HG02759 (cell line): Measurements from ENCODE around the gene CCR2.
"Not testable (repeated sequence)": the region's sequence is repeated elsewhere in the genome, so short reads cannot be mapped to it uniquely, and the experiment has no call there.

ENCODE experiments used
- ATAC-seq: cut with Tn5 transposase; IDR thresholded peaks from one replicate; pipeline ENCODE4 v1.9.1; 2021; ENCODE audit warnings: mild to moderate bottlenecking, moderate library complexity; ENCODE audit not compliant: unreplicated experiment

The CCR2 gene

GRCh38 chr3:46375814-46376213 is 21.9 kb downstream of the CCR2 start:
- ATAC-seq = no peak

DNA sequence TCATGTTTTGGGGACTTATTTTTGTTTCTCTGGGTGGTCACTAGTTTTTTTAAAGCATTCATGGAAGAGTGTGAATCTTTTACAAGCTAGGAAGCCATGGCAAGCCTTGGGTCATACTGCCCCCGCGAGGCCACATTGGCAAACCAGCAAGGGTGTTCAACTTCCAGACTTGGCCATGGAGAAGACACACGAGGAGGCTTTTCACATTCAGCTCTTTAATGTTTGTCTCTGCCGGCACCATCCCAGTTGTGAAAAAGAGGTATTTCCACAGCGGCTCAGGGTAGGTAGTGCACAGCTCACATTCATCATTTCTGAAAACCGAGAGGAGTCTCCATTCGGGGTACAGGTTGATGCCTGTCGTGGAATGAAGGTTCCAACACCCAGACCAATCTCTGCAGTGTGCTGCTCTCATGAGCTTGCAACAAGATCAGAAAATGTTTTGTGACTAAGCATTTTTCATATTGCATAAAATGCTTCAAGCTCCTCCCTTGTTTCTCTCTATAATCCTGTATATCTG is 24.6 kb downstream of the CCR2 start:
- no peak for ATAC-seq

DNA sequence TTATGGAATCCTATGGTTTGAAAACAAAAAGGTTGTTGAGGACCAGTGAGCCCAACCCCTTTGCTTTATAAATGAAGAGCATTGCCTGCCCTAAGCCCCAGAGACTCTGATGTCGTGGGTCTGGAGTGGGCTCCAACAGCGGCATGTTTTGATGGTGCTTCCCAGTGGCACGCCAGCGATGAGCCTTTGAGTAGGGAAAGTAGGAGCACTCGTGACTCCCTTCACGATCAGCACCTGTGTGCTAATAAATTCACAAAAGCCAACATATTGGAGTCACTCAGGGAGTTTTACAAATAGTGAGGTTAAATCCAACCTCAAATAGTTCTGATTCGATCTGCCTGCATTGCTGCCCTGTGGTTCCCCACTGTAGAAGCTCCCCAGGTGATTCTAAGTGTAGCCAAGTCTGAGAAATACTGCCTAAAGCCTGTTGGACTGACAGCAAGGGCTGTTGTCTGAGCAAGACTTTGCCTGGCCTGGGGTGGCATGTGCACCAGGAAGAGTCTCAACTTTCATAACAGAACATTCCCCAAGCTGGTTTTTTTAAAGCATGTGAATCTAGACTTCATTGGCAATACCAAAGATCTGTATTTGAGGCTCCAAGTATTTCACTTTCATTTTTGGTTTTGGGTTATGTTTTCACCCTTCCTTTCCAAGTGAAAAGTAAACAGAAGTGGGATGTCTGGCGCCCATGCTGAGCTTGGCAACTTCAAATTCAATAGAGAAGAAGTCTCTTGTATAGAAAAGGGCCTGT is 26.7 kb downstream of the CCR2 start:
- ATAC-seq = no peak

DNA sequence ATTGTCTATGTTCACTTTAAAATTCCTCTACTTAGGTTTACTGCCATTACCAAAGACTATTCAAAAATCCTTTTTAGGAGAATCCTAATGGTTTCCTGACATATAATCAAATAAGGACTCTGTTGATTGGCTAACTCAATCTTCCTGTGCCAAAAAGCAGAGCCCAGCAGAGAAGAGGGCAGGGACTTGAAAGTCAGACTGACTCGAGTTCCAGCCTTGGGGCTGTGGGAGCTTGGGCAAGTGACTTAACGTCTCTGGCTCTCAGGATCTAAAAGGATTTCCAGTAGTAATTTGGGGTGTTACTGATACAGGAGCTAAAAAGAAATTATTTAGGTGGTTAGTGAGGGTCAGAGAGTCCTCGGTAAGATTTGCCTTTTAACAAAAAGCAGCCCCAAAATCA is 27.7 kb downstream of the CCR2 start:
- no peak for ATAC-seq

- ATAC-seq = no peak
Observed at GRCh38 chr3:46383211-46383950, 29.5 kb downstream of the CCR2 start.

- no peak for ATAC-seq
Observed at GRCh38 chr3:46383951-46384330, 30.0 kb downstream of the CCR2 start.

- no peak for ATAC-seq
Observed at GRCh38 chr3:46386205-46386604, 32.3 kb downstream of the CCR2 start.

DNA sequence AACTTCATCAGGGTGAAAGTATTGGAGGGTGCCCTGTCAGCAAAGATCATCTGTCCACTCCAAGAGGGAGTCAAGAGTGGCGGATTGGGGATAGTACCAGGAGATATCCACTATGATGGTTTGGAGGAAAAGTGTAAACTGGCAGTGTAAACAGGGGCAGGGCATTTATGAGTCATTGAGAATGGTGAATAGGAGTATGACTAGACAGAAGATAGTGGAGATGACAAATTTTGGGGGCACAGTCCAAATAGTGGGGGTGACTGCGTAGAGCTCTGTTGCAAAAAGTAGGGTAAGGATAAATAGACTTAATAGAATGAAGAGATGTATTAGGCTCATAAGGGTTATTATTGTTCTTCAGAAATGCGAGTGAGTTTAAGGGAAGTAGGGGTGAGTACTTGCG is 34.9 kb downstream of the CCR2 start:
- not testable (repeated sequence) for ATAC-seq

- ATAC-seq = no peak
Observed at GRCh38 chr3:46389306-46389705, 35.4 kb downstream of the CCR2 start.

- ATAC-seq = not testable (repeated sequence)
Observed at GRCh38 chr3:46391526-46391925, 37.6 kb downstream of the CCR2 start.

- ATAC-seq = no peak
Observed at GRCh38 chr3:46393011-46393410, 39.1 kb downstream of the CCR2 start.

- ATAC-seq = no peak
Observed at GRCh38 chr3:46393554-46394434, 39.9 kb downstream of the CCR2 start.

GRCh38 chr3:46395210-46395661 is 41.3 kb downstream of the CCR2 start:
- ATAC-seq = no peak

- ATAC-seq = no peak
Observed at GRCh38 chr3:46395766-46396530, 42.0 kb downstream of the CCR2 start.

- no peak for ATAC-seq
Observed at GRCh38 chr3:46397111-46397510, 43.2 kb downstream of the CCR2 start.

GRCh38 chr3:46398186-46398955 is 44.5 kb downstream of the CCR2 start:
- ATAC-seq = no peak

- no peak for ATAC-seq
Observed at GRCh38 chr3:46399098-46399497, 45.2 kb downstream of the CCR2 start.

DNA sequence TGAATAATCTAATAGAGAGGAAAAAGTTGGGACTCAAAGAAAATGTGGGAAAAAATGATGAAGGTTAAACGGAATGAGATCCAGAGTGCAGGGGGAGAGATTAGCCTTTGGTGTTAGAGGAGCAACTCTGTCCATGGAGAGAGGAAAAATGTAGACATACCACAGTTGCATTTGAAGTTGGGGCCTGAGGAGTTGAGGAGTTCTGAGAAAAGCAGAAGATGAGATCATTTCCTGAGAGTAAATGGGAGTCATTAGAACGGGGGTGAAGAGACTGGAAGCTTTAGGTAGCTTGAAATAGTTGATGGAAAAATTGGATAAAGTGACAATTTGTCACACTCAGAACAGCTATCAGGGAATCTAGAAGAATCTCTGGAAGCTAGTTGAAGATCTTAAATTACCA is 45.6 kb downstream of the CCR2 start:
- ATAC-seq = no peak

- ATAC-seq = no peak
Observed at GRCh38 chr3:46400000-46400734, 46.3 kb downstream of the CCR2 start.
